Measurements from ENCODE around the gene SLC25A23. TPM values are rescaled to one million over a fixed set of nuclear protein-coding genes. Genes with fewer than 3 reads are reported as not detected.

Gene SLC25A23
- total and polyA plus RNA-seq, 2 of the 8 experiments (the other 6 are each of a cell fraction or from before 2014, with no cell fraction given) = 18.0 to 48.1 TPM

GRCh38 chr19:6416658-6417405 lies 42.8 kb downstream of the SLC25A23 start:
- peaks cover 33 to 60% of the 10 kb centered on the region in 2 experiments for H4K20me1 ChIP-seq (replicated peaks in 1 of 2; ENCODE audit: control insufficient read depth in 1 of 2, insufficient read depth in 2 of 2, low read length in 2 of 2)
- no peak overlapping the region for H4K5ac ChIP-seq (ENCODE audit: insufficient read length, low read depth, low read length)
- POLR2A ChIA-PET (ENCODE audit: partially characterized antibody) = interaction anchor here (1.0 to 1.3 kb wide), 5 partner anchors 37 to 208 kb away, joined by 3 to 5 read pairs (median 3); partner anchors contain the start of gene CRB3
- no peaks in the 10 kb centered on the region for H3K27me3 ChIP-seq (replicated peaks in 1 of 4; ENCODE audit: control insufficient read depth in 3 of 4, extremely low read depth in 1 of 4, insufficient read depth in 3 of 4, low read length in 3 of 4)
- no peak overlapping the region for H2BK15ac ChIP-seq (ENCODE audit: low read length)
- DNase-seq (ENCODE audit: low read depth in 1 of 2, low spot score in 2 of 2) (no peak), FAIRE-seq (no peak)
- no peak overlapping the region for H3K4me2 ChIP-seq (ENCODE audit: insufficient read depth in 1 of 2, low read depth in 2 of 2, low read length in 2 of 2)
- H3K4ac ChIP-seq (replicated peaks; ENCODE audit: insufficient read length, low read depth, low read length) = no peak overlapping the region
- H3K23ac ChIP-seq (ENCODE audit: insufficient read length) = no peak overlapping the region
- no peak overlapping the region for H3K18ac ChIP-seq (ENCODE audit: extremely low read depth, low read length)
- no peak overlapping the region for H4K8ac ChIP-seq (ENCODE audit: extremely low read depth, insufficient read depth, low read length)
- H4K91ac ChIP-seq (replicated peaks; ENCODE audit: insufficient read length, low read length) = no peak overlapping the region
- peaks cover 51 to 86% (median 73%) of the 10 kb centered on the region in 4 experiments for H3K36me3 ChIP-seq (ENCODE audit: control insufficient read depth in 2 of 4, insufficient read depth in 4 of 4, low read length in 3 of 4)
- H3K79me1 ChIP-seq (ENCODE audit: low read depth, low read length) = peaks cover 20% of the 10 kb centered on the region
- no peak overlapping the region for H3K56ac ChIP-seq (replicated peaks; ENCODE audit: insufficient read length, low read depth, low read length)
- no peak overlapping the region for H2AFZ ChIP-seq (ENCODE audit: low read length)
- no peak overlapping the region for H3K14ac ChIP-seq (ENCODE audit: insufficient read length)
- H3K4me1 ChIP-seq (replicated peaks in 1 of 4; ENCODE audit: control insufficient read depth in 3 of 4, insufficient read depth in 4 of 4, low read length in 3 of 4) = peaks cover 0 to 12% (median 6%) of the 10 kb centered on the region in 4 experiments; a peak in 6 of 7 replicates
- H3K27ac ChIP-seq (ENCODE audit: low read depth, low read length) = no peak overlapping the region
- H3K4me3 ChIP-seq (ENCODE audit: extremely low read depth in 1 of 4, insufficient read depth in 2 of 4, low read depth in 3 of 4, low read length in 4 of 4) = no peak overlapping the region
- H2BK5ac ChIP-seq (ENCODE audit: low read depth, low read length) = no peak overlapping the region
- WGBS, 2 experiments (ENCODE audit: extremely low coverage in 1 of 2, insufficient coverage in 1 of 2, insufficient read length in 1 of 2, insufficient replicate concordance in 2 of 2, low coverage in 1 of 2, low lambda C conversion rate in 2 of 2, missing lambda C conversion rate in 1 of 2) = 93% methylated on average over 27 of the region's 29 CpGs; no CpG with 5 or more reads in 1 of the 2 experiments
- H2BK12ac ChIP-seq (ENCODE audit: low read depth, low read length) = no peak overlapping the region
- CTCF ChIA-PET (ENCODE audit: partially characterized antibody) = interaction anchor here (1.0 to 1.4 kb wide), 3 partner anchors 8 to 37 kb away, joined by 3 to 5 read pairs (median 4); no protein-coding TSS in a partner anchor
- no peaks in the 10 kb centered on the region for H3K23me2 ChIP-seq (ENCODE audit: low read depth, low read length)
- H2BK120ac ChIP-seq (replicated peaks; ENCODE audit: low read depth, low read length) = no peak overlapping the region
- H3K9ac ChIP-seq (replicated peaks in 1 of 4; ENCODE audit: extremely low read depth in 1 of 4, low read depth in 3 of 4, low read length in 3 of 4) = no peak overlapping the region
- no peak overlapping the region for H2BK20ac ChIP-seq (ENCODE audit: low read length)
- no peaks in the 10 kb centered on the region for H3K9me3 ChIP-seq (ENCODE audit: insufficient read depth in 2 of 2, low read depth in 1 of 2, low read length in 1 of 2)
- no peak overlapping the region for H2AK5ac ChIP-seq (ENCODE audit: low read depth, low read length)
- H3K79me2 ChIP-seq (ENCODE audit: control insufficient read depth in 1 of 2, insufficient read depth in 2 of 2, low read length in 2 of 2) = peaks cover 11 to 45% of the 10 kb centered on the region in 2 experiments
- TF ChIP-seq PHF8 (conservative IDR thresholded peaks at IDR 0.05; ENCODE audit: low read depth, low read length) = no peak
- no peak for TF ChIP-seq ASH2L (IDR thresholded peaks at IDR 0.05; ENCODE audit: low read length)
- no peak for TF ChIP-seq TAF7 (optimal IDR thresholded peaks at IDR 0.05; ENCODE audit: borderline replicate concordance, low read depth, low read length)
- TF ChIP-seq GTF2F1 (IDR thresholded peaks at IDR 0.05; ENCODE audit: borderline replicate concordance, low read depth, low read length) = no peak
- TF ChIP-seq BCL11A (IDR thresholded peaks at IDR 0.05; ENCODE audit: low read depth in 2 of 2, low read length in 2 of 2) = no peak
- no peak for TF ChIP-seq SP1 (IDR thresholded peaks at IDR 0.05; ENCODE audit: low read depth, low read length)
- no peak for TF ChIP-seq CEBPB (IDR thresholded peaks at IDR 0.05; ENCODE audit: low read depth, low read length)
- no peak for TF ChIP-seq TEAD4 (IDR thresholded peaks at IDR 0.05; ENCODE audit: low read depth, low read length)
- TF ChIP-seq FOSL1 (IDR thresholded peaks at IDR 0.05; ENCODE audit: insufficient read depth, low read depth, low read length) = no peak
- no peak for TF ChIP-seq CREB1 (IDR thresholded peaks at IDR 0.05)
- no peak for TF ChIP-seq RNF2 (IDR thresholded peaks at IDR 0.05; ENCODE audit: borderline replicate concordance, low read depth, low read length, missing control alignments, poor library complexity, severe bottlenecking)
- no peak for TF ChIP-seq BACH1 (IDR thresholded peaks at IDR 0.05; ENCODE audit: low read length)
- no peak for TF ChIP-seq ZNF274 (IDR thresholded peaks at IDR 0.05; ENCODE audit: borderline replicate concordance, extremely low read depth, low read length)
